GM10266 (cell line): ENCODE measurements around the gene DMRT1.

Experiments used
- DNase-seq: peaks from one replicate; pipeline ENCODE4 v3.0.0; 2012; ENCODE audit errors: extremely low spot score
- TF ChIP-seq, protein P1 (sequence below): IDR thresholded peaks from 2 replicates; pipeline ENCODE4 v1.5.1; 2012; ENCODE audit warnings: mild to moderate bottlenecking, low read depth; ENCODE audit not compliant: control insufficient read depth, insufficient read depth; ENCODE audit errors: missing control alignments

The DMRT1 gene

DNA sequence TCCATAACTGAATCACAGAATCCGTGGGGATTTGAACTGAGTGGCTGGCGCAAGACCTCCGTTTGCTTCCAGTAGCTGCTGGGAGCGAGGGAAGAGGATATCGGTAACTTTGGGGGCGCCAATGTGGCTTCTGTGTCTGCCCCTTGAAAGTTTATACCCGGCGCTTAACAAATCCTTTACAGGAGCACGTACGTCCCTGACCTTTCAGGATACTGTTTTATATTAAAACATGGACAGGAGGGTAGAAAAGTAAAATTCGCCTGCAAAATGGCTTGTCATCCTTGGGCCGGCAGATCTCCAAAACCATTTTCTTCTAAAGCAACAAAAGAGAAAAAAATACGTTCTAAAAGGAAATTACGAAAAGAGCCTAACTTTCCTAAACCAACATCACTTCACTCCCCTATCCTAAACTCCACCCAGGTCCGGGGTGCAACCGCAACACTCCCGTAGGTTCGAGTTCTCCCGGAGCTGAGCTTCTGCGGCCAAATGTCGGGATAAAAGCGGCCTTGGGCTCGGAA is 134.3 kb downstream of the DMRT1 start:
- DNase-seq, result no peak

GRCh38 chr9:976258-976942 is 134.9 kb downstream of the DMRT1 start, which contains the start of gene DMRT3:
Gene DMRT3 (plus strand): TSS chr9:976655. CDS start chr9:977002, 347 bp downstream.
- TF ChIP-seq, protein P1, sequence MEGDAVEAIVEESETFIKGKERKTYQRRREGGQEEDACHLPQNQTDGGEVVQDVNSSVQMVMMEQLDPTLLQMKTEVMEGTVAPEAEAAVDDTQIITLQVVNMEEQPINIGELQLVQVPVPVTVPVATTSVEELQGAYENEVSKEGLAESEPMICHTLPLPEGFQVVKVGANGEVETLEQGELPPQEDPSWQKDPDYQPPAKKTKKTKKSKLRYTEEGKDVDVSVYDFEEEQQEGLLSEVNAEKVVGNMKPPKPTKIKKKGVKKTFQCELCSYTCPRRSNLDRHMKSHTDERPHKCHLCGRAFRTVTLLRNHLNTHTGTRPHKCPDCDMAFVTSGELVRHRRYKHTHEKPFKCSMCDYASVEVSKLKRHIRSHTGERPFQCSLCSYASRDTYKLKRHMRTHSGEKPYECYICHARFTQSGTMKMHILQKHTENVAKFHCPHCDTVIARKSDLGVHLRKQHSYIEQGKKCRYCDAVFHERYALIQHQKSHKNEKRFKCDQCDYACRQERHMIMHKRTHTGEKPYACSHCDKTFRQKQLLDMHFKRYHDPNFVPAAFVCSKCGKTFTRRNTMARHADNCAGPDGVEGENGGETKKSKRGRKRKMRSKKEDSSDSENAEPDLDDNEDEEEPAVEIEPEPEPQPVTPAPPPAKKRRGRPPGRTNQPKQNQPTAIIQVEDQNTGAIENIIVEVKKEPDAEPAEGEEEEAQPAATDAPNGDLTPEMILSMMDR, result no peak

More for the DNA sequence above, 134.3 kb downstream of the DMRT1 start:
- TF ChIP-seq, protein P1, result no peak

DNA sequence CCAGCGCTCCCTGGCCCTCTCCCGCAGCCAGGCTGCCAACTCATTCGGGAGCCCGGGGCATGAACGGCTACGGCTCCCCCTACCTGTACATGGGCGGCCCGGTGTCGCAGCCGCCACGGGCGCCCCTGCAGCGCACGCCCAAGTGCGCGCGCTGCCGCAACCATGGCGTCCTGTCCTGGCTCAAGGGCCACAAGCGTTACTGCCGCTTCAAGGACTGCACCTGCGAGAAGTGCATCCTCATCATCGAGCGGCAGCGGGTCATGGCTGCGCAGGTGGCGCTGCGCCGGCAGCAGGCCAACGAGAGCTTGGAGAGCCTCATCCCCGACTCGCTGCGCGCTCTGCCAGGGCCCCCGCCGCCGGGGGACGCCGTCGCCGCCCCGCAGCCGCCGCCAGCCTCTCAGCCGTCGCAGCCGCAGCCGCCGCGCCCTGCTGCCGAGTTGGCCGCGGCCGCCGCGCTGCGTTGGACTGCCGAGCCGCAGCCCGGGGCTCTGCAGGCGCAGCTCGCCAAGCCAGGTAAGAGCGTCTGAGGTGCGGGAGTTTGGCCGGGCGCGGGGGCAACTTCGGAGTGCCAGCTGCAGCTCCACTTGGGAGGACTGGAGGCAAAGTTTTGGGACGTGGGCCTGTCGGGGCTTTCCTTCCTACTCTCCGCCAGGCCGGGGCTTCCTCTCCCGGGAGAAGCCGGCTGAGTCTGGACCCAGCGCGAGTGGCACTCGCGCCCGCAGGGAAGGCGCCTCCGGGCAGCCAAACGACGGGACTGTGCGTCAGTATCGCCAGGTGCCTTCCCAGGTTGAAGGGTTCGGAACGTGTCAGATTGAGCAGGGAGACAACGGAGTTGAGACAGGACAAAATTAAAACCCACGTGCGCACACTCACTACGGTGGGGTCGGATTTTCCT is 135.7 kb downstream of the DMRT1 start:
- peak; percentile 41 for DNase-seq
- TF ChIP-seq, protein P1, result no peak

More at GRCh38 chr9:976258-976942, 134.9 kb downstream of the DMRT1 start, which contains the start of gene DMRT3:
- peak; percentile 38 for DNase-seq

DNA sequence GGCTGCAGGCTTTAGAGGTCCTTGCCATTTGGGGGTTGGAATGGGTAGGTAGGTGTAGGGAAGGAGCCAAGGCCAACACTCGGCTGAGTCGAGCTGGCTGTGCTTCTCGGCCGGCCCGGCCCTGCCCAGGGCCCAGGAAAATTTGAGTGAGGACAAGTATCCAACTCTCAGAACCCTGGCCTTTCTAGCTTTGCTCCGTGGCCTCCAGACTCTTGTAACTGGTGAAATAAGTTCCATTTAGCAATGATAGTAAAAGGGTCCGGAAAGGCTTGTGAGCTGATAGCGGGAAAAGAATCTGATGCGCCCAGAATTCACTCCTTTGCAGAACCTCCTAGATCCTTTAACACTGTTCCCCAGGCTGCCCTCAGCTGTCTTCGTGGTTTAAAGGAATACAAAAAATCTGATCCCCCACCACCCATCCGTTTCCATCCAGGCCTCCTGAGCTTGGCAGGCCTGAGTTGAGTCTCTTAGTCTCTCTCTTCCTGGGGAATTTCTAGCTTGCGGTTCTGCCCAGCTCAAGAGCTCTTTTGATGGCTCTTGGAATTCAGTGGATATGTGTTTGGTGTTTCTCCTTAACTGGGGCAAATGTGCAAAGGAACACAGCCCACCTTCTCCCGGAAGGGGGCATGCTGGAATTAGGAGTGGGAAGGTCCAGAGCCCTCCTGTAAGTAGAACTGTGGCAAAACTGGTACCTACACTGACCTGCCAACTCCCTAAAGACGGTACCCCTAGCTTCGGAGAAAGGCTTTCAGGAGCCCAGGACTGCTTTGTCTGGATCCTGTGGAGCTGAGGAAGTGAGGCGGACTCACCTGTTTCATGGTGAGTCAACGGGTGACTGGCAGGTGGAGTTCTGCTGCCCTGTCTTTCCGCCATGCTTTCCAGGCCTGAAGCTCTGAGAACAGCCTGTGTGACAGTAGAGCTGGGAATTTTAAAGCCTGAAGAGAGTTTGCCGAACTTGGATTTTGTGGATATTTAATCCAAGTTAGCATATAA is 136.6 kb downstream of the DMRT1 start:
- no peak for DNase-seq
- TF ChIP-seq, protein P1, result no peak

DNA sequence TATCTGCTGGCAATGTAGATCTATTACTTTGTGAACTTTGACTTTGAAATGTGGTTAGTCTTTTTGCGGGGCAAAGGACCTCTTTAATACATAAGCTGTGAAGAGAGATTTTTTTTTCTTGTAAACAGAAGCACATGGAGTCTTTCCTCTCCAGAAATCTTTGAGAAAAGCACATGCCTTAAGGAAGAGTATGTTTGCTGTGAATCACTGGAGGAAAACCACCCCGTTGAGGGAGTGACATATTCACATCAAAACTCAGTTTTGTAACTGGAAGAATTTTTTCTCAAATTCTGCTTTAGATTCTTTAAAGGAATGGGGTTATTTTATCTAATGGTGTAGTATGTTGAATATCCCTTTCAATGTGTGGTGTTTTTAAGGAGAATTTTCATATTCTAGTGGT is 138.5 kb downstream of the DMRT1 start:
- no peak for DNase-seq
- TF ChIP-seq, protein P1, result no peak

DNA sequence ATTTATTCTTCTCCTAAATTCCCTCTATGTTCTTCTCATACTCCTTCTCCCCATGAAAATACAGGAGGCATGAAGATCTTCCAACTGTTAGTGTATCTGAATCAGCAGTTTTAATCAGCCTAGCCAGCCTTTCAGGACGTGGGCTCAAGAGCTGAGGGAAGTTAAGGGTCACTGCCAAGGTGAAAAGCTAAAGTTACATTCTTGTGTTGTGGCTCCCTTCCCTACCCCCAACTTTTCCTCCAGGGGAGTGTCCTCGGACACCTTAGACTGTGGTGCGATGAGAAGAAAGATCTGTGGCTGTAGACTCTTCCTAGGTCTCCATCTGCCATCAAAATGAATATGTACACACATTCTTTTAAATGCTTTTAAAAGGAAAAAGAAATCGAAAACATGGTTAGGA is 139.1 kb downstream of the DMRT1 start:
- TF ChIP-seq, protein P1, result no peak
- DNase-seq, result no peak
